ENCODE results near the gene NF1.

- TF ChIP-seq, protein P1, sequence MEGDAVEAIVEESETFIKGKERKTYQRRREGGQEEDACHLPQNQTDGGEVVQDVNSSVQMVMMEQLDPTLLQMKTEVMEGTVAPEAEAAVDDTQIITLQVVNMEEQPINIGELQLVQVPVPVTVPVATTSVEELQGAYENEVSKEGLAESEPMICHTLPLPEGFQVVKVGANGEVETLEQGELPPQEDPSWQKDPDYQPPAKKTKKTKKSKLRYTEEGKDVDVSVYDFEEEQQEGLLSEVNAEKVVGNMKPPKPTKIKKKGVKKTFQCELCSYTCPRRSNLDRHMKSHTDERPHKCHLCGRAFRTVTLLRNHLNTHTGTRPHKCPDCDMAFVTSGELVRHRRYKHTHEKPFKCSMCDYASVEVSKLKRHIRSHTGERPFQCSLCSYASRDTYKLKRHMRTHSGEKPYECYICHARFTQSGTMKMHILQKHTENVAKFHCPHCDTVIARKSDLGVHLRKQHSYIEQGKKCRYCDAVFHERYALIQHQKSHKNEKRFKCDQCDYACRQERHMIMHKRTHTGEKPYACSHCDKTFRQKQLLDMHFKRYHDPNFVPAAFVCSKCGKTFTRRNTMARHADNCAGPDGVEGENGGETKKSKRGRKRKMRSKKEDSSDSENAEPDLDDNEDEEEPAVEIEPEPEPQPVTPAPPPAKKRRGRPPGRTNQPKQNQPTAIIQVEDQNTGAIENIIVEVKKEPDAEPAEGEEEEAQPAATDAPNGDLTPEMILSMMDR (IDR thresholded peaks at IDR 0.05), result no peak
- no peak for TF ChIP-seq POLR2A (IDR thresholded peaks at IDR 0.05; ENCODE audit: low read depth)
- no peak for TF ChIP-seq POLR2AphosphoS5 (IDR thresholded peaks at IDR 0.05)
Measured at GRCh38 chr17:31269578-31269983, 174.8 kb downstream of the NF1 start.
